K562 (cell line): ENCODE data around the gene SS18L1. TPM values are rescaled to one million over a fixed set of nuclear protein-coding genes. Genes with fewer than 3 reads are reported as not detected.

Source experiments
- AFF1 ChIP-seq, 2 experiments: fragments of 450-650 bp; IDR thresholded peaks; 2 replicates each; pipeline ENCODE4 v1.6.1; 2018; ENCODE audit warnings: mild to moderate bottlenecking in 2 of 2, low read depth in 1 of 2; ENCODE audit not compliant: partially characterized antibody in 2 of 2
- AFF4 ChIP-seq: sonication (generic); formaldehyde crosslinking; IDR thresholded peaks from 2 replicates; pipeline ENCODE4 v1.8.0; 2023; ENCODE audit warnings: mild to moderate bottlenecking, missing genetic modification reagents
- EGR1 ChIP-seq: fragments of 450-650 bp; conservative IDR thresholded peaks from 2 replicates; pipeline ENCODE4 v1.6.1; 2017; ENCODE audit warnings: mild to moderate bottlenecking
- FIP1L1 ChIP-seq: fragments of 200-400 bp; formaldehyde crosslinking; IDR thresholded peaks from 2 replicates; pipeline ENCODE4 v1.6.1; 2018; ENCODE audit warnings: mild to moderate bottlenecking, low read depth, low read length; ENCODE audit not compliant: poor library complexity, severe bottlenecking
- FOXP1 ChIP-seq: sonication (generic); formaldehyde crosslinking; IDR thresholded peaks from 2 replicates; pipeline ENCODE4 v1.8.0; 2022; ENCODE audit warnings: mild to moderate bottlenecking, missing genetic modification reagents
- GATAD2B ChIP-seq: fragments of 450-650 bp; IDR thresholded peaks from 2 replicates; pipeline ENCODE4 v1.6.1; 2017; ENCODE audit warnings: mild to moderate bottlenecking, borderline replicate concordance
- POLR2G ChIP-seq: fragments of 200-400 bp; formaldehyde crosslinking; IDR thresholded peaks from 2 replicates; pipeline ENCODE4 v1.6.1; 2017; ENCODE audit warnings: low read depth, mild to moderate bottlenecking, antibody characterized with exemption, low read length, moderate library complexity
- RB1 ChIP-seq: fragments of 450-650 bp; IDR thresholded peaks from 2 replicates; pipeline ENCODE4 v1.6.1; 2017; ENCODE audit warnings: low read depth, mild to moderate bottlenecking
- RBBP5 ChIP-seq: fragments of 200-600 bp; sonication (generic); IDR thresholded peaks from 2 replicates; pipeline ENCODE4 v1.6.1; 2012; ENCODE audit warnings: borderline replicate concordance, mild to moderate bottlenecking, low read length, control low read depth, inconsistent platforms; ENCODE audit not compliant: insufficient read depth, poor library complexity, severe bottlenecking
- SAFB ChIP-seq: fragments of 200-400 bp; formaldehyde crosslinking; IDR thresholded peaks from 2 replicates; pipeline ENCODE4 v1.6.1; 2017; ENCODE audit warnings: low read depth, low read length, borderline replicate concordance
- SIN3A ChIP-seq, 2 experiments: fragments of 150-350 bp in 1 of 2; IDR thresholded peaks; 2 replicates each; pipeline ENCODE4 v1.6.1; 2011 to 2016; ENCODE audit warnings: borderline replicate concordance in 2 of 2, low read depth in 2 of 2, low read length in 2 of 2, mild to moderate bottlenecking in 2 of 2, moderate library complexity in 2 of 2; ENCODE audit not compliant: control insufficient read depth in 1 of 2
- TBP ChIP-seq: optimal IDR thresholded peaks from 2 replicates; pipeline ENCODE3; 2011; ENCODE audit warnings: low read depth, low read length, improper control_type of control experiment
- XRCC5 ChIP-seq: fragments of 200-400 bp; formaldehyde crosslinking; IDR thresholded peaks from 2 replicates; pipeline ENCODE4 v1.6.1; 2017; ENCODE audit warnings: low read depth, mild to moderate bottlenecking, low read length
- ZBTB12 ChIP-seq: fragments of 250-450 bp; sonication (Bioruptor Pico); IDR thresholded peaks from 2 replicates; pipeline ENCODE4 v1.4.0; 2020
- ZBTB8A ChIP-seq: fragments of 450-650 bp; IDR thresholded peaks from 2 replicates; pipeline ENCODE4 v1.6.1; 2018; ENCODE audit warnings: mild to moderate bottlenecking, moderate library complexity; ENCODE audit not compliant: partially characterized antibody
- ZFP1 ChIP-seq: fragments of 450-650 bp; formaldehyde crosslinking; IDR thresholded peaks from 2 replicates; pipeline ENCODE4 v1.4.0; 2020; ENCODE audit warnings: mild to moderate bottlenecking, mixed read lengths
- ZFX ChIP-seq: sonication (generic); formaldehyde crosslinking; IDR thresholded peaks from 2 replicates; pipeline ENCODE4 v1.8.0; 2022; ENCODE audit warnings: mild to moderate bottlenecking, missing genetic modification reagents, moderate library complexity
- polyA plus RNA-seq, 8 experiments: library from polyadenylated mRNA; depleted of rRNA in 4 of 8; stranded (reverse) in 5 of 8; unstranded in 3 of 8; fragments of >200 nt; fragmentation: Nextera tagmentation in 2 of 8; fragmentation: Illumina TruSeq in 1 of 8; extraction: Ambion mirVana in 2 of 8; extraction: Trizol in 1 of 8; gene quantifications; 2 replicates each; pipeline versions ENCODE4 v1.2.1 to v1.2.3, GENCODE V29; 2011 to 2014; ENCODE audit warnings: inconsistent platforms in 1 of 8, missing spikeins in 1 of 8
- total RNA-seq, 7 experiments: library from RNA; depleted of rRNA in 6 of 7; stranded (reverse); fragments of >200 nt in 6 of 7; fragmentation: Illumina TruSeq in 2 of 7; extraction: Trizol in 2 of 7; gene quantifications; 2 replicates each; pipeline versions ENCODE4 v1.2.1 to v1.2.3, GENCODE V29; 2011 to 2021; ENCODE audit warnings: low replicate concordance in 1 of 7

SS18L1 gene
- total and polyA plus RNA-seq, 9 of the 15 experiments (the other 6 are each of a cell fraction or from before 2014, with no cell fraction given): 2.7 to 28.3 (median 15.1) TPM

- TF ChIP-seq AFF4: no peak
- peak; percentile 16 for TF ChIP-seq TBP
- peak; percentile 53; the same call in 1 of the 2 replicates for TF ChIP-seq ZFX (CRISPR knock-in tag)
- TF ChIP-seq FOXP1 (CRISPR knock-in tag): 0 out of 2 replicates have a peak, but pooled peaks have one; percentile 20
- TF ChIP-seq FIP1L1: peak; percentile 27
- TF ChIP-seq ZBTB8A: no peak
- no peak for TF ChIP-seq ZFP1 (CRISPR knock-in tag)
- TF ChIP-seq SIN3A (IDR thresholded peaks at IDR 0.05; ENCODE audit: borderline replicate concordance in 2 of 2, control insufficient read depth in 1 of 2, low read depth in 2 of 2, low read length in 2 of 2): peak in 1 of 2 experiments; percentile 14; a peak in 1 of 4 replicates
- no peak for TF ChIP-seq AFF1 (IDR thresholded peaks at IDR 0.05; ENCODE audit: low read depth in 1 of 2, partially characterized antibody in 2 of 2)
- TF ChIP-seq XRCC5: no peak
- TF ChIP-seq ZBTB12 (CRISPR knock-in tag): no peak
- peak; percentile 82 for TF ChIP-seq SAFB
- no peak for TF ChIP-seq RB1
- TF ChIP-seq RBBP5: peak; percentile 86
- peak; percentile 64; the same call in 1 of the 2 replicates for TF ChIP-seq POLR2G
- peak; percentile 53; the same call in 1 of the 2 replicates for TF ChIP-seq GATAD2B
- TF ChIP-seq EGR1: peak; percentile 22; the same call in 1 of the 2 replicates
Measured at GRCh38 chr20:62142252-62143080, 1.1 kb upstream of the SS18L1 start (continued).
